GM12878 (cell line): Measurements from ENCODE around the gene IL1B.

Experiments
- BHLHE40 ChIP-seq, 2 experiments: fragments of 450-650 bp in 1 of 2; IDR thresholded peaks; 2 replicates each; pipeline ENCODE4 v1.6.1; 2011 to 2017; ENCODE audit warnings: low read depth in 2 of 2, borderline replicate concordance in 1 of 2, improper control_type of control experiment in 1 of 2, low read length in 1 of 2, mild to moderate bottlenecking in 1 of 2
- BRCA1 ChIP-seq: IDR thresholded peaks from 2 replicates; pipeline ENCODE4 v1.6.1; 2011; ENCODE audit warnings: low read depth, low read length, improper control_type of control experiment
- GABPA ChIP-seq: IDR thresholded peaks from 2 replicates; pipeline ENCODE4 v1.6.1; 2014; ENCODE audit warnings: antibody characterized with exemption, low read depth, mild to moderate bottlenecking, inconsistent platforms
- HDAC6 ChIP-seq: fragments of 200-600 bp; sonication (generic); IDR thresholded peaks from one replicate; pipeline ENCODE4 v1.8.0; 2017; ENCODE audit warnings: antibody characterized with exemption; ENCODE audit not compliant: unreplicated experiment
- MTA2 ChIP-seq: fragments of 450-650 bp; IDR thresholded peaks from 2 replicates; pipeline ENCODE4 v1.6.1; 2016; ENCODE audit warnings: low read depth, mild to moderate bottlenecking, moderate library complexity
- MXI1 ChIP-seq: fragments of 150-350 bp; IDR thresholded peaks from 2 replicates; pipeline ENCODE4 v1.6.1; 2011; ENCODE audit warnings: low read depth, mild to moderate bottlenecking, inconsistent platforms, low read length, improper control_type of control experiment
- POLR2AphosphoS5 ChIP-seq: IDR thresholded peaks from 2 replicates; pipeline ENCODE4 v1.6.1; 2011; ENCODE audit warnings: mild to moderate bottlenecking, low read length, inconsistent platforms
- SKIL ChIP-seq: fragments of 450-650 bp; IDR thresholded peaks from 2 replicates; pipeline ENCODE4 v1.6.1; 2017; ENCODE audit warnings: mild to moderate bottlenecking, low read depth, inconsistent platforms; ENCODE audit not compliant: poor library complexity, severe bottlenecking

- no peak for TF ChIP-seq POLR2AphosphoS5
- no peak for TF ChIP-seq MXI1
- TF ChIP-seq MTA2: no peak
- no peak for TF ChIP-seq GABPA
- TF ChIP-seq HDAC6: no peak
- TF ChIP-seq BHLHE40 (IDR thresholded peaks at IDR 0.05; ENCODE audit: borderline replicate concordance in 1 of 2, low read depth in 2 of 2, low read length in 1 of 2): no peak
- TF ChIP-seq SKIL: no peak
- no peak for TF ChIP-seq BRCA1
Observed at GRCh38 chr2:112817082-112817689, 19.4 kb downstream of the IL1B start.
